GM18907 (cell line): ENCODE results near the gene SELP.

Source experiments
- ATAC-seq: cut with Tn5 transposase; IDR thresholded peaks from one replicate; pipeline ENCODE4 v1.9.1; 2021; ENCODE audit warnings: mild to moderate bottlenecking, moderate library complexity; ENCODE audit not compliant: unreplicated experiment

The SELP gene

GRCh38 chr1:169577981-169578738 is 51.8 kb downstream of the SELP start:
- ATAC-seq, result no peak

- ATAC-seq, result no peak
Measured at GRCh38 chr1:169576935-169577331, 53.0 kb downstream of the SELP start.

GRCh38 chr1:169576241-169576934 is 53.5 kb downstream of the SELP start:
- no peak for ATAC-seq

DNA sequence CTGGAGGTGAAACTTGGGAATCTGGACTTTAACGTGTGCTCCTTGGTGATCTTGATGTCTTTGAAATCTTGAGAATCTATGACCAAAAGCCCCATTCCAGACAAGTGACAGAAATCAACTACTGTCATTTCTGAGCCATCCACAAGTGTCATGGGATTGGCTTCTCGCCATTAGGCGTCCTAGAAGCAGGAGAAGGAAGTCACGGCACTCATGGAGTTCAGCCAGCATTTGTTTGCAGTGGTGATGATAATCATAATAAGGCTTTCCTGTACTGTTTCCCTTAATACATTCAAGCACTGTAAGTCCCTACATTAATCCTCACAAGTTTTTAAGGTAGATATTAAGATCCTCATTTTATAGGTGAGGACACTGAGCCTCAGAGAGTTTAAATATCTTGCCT is 55.6 kb downstream of the SELP start:
- ATAC-seq, result no peak

DNA sequence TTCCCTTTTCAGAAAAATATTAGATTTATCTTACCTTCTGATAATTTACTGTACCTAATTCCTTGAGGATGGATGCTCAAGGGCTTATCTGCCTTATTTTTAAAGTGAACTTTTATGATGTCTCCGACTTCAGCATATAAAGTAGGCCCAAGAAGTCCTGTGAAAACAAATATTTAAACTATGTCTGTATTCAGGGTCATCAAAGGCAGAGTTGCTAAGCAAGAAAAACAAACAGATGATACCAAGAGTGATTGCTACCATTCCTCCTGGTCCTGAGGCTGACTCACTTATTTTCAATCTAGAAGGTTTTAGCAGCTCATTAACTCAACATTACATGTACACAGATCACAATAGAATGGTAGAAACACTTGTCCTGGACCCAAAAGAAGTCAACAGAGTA is 57.7 kb downstream of the SELP start:
- no peak for ATAC-seq

DNA sequence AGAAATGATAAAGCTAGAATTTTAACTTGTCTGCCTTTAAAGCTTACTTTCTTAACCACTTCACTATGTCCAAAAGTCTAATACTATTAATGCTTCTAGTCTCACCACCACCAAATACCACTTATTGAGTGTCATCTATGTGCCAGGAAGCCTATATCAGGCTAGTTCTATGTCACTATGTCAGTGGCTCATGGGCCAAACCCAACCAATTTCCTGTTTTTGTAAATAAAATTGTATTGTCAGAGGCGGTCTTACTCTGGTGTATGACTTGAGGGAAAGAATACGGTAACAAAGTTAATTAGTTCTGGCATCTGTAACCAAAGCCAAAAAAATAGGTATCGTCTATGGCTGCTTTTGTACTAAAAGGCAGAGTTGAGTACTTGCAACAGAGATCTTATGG is 58.5 kb downstream of the SELP start:
- no peak for ATAC-seq

DNA sequence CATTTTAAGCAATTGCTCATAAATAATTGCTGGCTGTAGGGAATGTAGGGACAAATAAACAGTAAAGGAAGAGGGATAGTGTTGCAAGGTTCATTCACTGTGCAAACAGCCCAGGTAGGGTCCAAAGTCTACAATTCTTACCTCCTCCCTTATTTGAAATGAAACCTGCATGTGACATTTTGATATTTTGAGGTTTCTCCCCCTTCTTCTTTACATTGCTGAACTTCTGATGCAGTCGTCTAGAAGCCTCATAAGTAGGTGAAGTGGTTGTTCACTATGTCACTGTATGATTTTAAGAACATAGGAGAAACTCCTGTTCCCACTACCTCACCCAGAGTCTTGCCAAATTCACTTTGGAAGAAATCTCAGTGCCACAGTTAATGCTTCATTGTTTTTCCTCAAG is 59.8 kb downstream of the SELP start:
- no peak for ATAC-seq

DNA sequence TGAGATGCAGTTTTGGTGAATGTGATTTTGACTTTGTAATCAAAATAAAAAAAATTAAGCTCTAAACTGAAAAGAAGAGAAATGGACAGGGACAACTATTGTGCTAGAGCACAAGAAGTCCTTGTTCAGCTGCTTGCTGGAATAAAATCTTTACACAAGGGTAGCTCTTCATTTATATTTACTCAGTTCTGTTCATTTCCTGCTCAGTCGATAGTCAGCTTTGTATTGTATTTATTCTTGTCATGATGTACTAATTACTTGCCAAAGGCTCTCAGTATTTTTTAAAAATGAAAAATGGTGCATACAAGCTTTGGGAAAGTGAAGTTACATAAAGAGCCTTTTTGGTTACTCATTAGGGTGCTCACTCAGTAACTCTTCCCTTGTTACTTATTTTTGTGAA is 61.4 kb downstream of the SELP start:
- no peak for ATAC-seq

GRCh38 chr1:169565335-169566271 is 64.3 kb downstream of the SELP start:
- ATAC-seq, result no peak

DNA sequence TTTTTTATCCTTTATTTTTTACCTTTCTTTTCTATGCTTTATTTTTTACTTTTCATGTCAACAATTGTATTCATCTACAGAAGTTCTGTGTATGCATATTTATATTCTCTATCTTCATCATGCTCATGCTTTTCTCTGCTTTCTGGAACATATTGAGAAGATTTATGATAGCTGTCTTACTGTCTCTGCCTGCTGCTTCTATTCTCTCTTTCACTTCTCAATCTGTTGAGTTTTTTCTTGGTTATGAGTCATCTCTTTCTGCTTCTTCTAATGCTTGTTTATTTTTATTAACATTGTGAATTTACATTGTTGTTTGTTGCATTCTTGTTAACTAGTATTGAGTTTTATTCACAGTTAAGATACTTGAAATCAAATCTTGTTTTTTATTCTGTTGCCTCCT is 66.3 kb downstream of the SELP start:
- ATAC-seq, result no peak

GRCh38 chr1:169563019-169563615 is 66.8 kb downstream of the SELP start:
- no peak for ATAC-seq

- no peak for ATAC-seq
Measured at GRCh38 chr1:169561692-169562091, 68.2 kb downstream of the SELP start.

GRCh38 chr1:169557131-169557530 is 72.8 kb downstream of the SELP start:
- ATAC-seq, result no peak

GRCh38 chr1:169550294-169550693 is 79.6 kb downstream of the SELP start:
- no peak for ATAC-seq

GRCh38 chr1:169548282-169548681 is 81.6 kb downstream of the SELP start:
- no peak for ATAC-seq

DNA sequence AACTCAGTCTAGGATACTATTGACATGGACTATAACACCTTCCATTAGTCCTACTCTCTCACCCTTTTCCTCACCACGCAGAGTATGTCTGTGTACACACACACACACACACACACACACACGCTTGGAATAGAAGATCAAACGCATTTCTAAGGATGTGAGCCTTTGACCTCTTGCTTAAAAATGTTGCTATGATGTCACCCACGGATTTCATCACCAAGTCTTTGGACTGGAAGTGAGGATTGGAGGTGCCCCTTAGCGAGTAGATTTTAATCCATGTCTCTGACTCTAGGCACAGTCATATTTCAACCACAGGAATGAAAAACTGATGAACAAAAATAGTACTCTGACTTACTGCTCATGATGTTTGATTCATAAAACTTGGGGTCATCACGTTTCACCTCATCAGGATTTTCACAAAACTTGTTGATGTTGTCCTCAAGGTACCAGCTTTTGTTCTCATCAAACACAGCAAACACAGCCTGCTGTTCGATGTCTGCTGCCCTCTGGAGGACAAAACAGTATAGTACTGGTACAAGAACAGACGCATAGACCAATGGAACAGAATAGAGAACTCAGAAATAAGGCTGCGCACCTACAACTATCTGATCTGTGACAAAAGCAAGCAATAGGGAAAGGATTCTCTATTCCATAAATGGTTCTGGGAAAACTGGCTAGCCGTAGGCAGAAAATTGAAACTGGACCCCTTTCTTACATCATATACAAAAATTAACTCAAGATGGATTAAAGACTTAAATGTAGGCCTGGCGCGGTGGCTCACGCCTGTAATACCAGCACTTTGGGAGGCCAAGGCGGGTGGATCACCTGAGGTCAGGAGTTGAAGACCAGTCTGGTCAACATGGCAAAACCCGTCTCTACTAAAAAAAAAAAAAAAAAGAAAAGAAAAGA is 83.6 kb downstream of the SELP start:
- ATAC-seq, result peak; percentile 68

GRCh38 chr1:169545472-169545871 is 84.5 kb downstream of the SELP start:
- ATAC-seq, result no peak

- no peak for ATAC-seq
Measured at GRCh38 chr1:169538998-169539871, 90.7 kb downstream of the SELP start.
